HG02588 (cell line): ENCODE measurements around the gene TECTA.

ENCODE experiments used
- ATAC-seq: cut with Tn5 transposase; IDR thresholded peaks from one replicate; pipeline ENCODE4 v1.9.1; 2021; ENCODE audit warnings: mild to moderate bottlenecking, moderate library complexity; ENCODE audit not compliant: unreplicated experiment

TECTA gene, protein sequence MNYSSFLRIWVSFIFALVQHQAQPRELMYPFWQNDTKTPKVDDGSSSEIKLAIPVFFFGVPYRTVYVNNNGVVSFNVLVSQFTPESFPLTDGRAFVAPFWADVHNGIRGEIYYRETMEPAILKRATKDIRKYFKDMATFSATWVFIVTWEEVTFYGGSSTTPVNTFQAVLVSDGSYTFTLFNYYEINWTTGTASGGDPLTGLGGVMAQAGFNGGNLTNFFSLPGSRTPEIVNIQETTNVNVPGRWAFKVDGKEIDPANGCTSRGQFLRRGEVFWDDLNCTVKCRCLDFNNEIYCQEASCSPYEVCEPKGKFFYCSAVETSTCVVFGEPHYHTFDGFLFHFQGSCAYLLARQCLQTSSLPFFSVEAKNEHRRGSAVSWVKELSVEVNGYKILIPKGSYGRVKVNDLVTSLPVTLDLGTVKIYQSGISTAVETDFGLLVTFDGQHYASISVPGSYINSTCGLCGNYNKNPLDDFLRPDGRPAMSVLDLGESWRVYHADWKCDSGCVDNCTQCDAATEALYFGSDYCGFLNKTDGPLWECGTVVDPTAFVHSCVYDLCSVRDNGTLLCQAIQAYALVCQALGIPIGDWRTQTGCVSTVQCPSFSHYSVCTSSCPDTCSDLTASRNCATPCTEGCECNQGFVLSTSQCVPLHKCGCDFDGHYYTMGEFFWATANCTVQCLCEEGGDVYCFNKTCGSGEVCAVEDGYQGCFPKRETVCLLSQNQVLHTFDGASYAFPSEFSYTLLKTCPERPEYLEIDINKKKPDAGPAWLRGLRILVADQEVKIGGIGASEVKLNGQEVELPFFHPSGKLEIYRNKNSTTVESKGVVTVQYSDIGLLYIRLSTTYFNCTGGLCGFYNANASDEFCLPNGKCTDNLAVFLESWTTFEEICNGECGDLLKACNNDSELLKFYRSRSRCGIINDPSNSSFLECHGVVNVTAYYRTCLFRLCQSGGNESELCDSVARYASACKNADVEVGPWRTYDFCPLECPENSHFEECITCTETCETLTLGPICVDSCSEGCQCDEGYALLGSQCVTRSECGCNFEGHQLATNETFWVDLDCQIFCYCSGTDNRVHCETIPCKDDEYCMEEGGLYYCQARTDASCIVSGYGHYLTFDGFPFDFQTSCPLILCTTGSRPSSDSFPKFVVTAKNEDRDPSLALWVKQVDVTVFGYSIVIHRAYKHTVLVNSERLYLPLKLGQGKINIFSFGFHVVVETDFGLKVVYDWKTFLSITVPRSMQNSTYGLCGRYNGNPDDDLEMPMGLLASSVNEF (N-terminal part only)

GRCh38 chr11:121100943-121101342, at the start of gene TECTA:
TSS of gene TECTA (plus strand) at chr11:121101243. CDS start at chr11:121102666, 1,423 bp downstream.
- no peak for ATAC-seq

GRCh38 chr11:121053244-121053643, 47.8 kb upstream of the TECTA start:
- no peak for ATAC-seq

DNA sequence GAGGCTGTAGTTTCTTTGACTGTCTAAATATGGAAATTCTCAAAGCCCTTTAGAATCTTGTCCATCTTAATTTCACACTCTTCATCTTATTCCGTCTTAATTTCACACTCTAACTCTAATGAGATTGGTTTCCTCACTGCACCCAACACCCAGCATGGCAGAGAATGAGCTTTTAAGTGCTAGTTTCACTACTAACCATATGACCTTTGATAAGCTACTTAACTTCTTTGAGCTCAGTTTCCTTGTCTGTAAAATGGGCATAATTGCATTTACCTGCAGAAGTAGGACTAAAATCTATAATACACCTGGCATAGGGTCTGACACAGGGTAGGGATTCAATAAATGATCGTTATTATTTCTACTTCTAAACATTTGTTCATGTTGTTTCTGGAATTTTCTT, 46.8 kb upstream of the TECTA start:
- no peak for ATAC-seq

GRCh38 chr11:121055076-121055475, 46.0 kb upstream of the TECTA start:
- no peak for ATAC-seq

DNA sequence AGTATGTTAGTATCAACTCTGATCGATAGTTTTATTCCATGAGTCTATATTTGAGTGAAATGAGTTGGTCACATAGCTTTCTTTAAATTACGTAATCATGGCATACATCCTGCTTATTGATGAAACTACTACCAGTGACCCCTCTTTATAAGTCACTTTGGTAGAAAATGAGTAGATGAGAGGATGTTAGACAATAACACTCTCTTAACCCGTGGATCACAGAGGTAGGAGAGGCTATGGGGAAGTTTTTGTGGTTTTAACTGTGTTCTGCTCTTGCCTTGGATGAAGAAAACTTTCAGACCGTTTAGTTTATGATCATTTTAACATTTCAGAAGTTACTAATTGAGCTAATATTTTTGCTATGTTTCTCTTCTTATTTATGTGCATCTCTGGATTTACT, 43.1 kb upstream of the TECTA start:
- no peak for ATAC-seq

- no peak for ATAC-seq
Observed at GRCh38 chr11:121058941-121059340, 42.1 kb upstream of the TECTA start.

DNA sequence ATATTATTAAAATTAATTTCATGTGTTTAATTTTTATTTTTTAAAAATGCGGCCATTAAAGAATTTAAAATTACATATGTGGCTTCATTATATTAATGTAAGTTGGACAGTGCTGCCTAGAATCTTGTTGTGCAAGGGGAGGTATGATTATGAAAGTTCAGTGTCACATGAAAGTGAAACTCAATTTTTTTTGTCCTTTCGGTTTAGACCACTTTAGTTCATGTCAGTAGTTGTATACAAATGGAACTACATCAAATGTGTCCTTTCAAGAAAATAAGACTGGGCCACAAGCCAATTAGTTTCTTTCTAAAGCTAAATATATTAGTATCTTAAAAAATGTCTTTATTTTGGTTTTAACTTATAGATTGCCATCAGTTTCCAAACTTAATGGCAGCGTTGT, 41.4 kb upstream of the TECTA start:
- peak; percentile 97 for ATAC-seq

DNA sequence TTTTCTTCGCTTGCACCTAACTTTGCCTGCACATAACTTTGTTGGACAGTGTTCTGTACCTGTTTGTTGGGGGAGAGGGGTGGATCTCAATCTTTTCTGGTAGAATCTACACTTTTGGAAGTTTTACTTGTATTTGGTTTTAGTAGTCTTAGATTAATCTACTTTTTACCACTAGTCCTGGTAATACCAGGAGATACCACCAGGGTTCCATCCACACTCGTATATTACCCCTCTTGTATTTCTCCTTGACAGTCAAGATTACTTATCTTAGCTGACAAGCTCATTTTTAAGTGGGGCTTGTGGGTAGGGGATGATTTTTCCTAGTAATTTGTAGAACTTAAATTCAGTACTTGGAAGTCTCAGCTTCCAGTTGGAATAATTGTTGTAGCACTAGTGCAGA, 37.3 kb upstream of the TECTA start:
- ATAC-seq, result no peak

DNA sequence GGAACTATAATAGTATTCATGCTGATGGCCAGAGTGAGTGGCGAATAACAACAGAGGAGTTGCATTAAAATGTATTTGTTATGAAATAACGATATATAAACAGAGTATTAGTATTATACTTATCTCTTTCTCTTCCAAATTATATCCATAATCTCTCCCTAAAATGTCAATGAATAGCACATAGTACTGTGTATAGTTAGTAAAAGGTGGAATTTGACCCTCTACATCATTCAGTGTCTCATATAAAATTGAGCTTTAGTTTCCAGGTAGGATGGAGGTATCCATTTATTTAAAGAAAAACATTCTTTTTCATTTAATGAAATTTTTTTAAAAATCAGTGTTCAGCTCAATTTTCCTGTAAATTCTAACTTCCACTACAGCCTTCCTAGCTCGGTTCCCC, 34.4 kb upstream of the TECTA start:
- ATAC-seq, result no peak

- ATAC-seq, result no peak
Observed at GRCh38 chr11:121067026-121067425, 34.0 kb upstream of the TECTA start.

DNA sequence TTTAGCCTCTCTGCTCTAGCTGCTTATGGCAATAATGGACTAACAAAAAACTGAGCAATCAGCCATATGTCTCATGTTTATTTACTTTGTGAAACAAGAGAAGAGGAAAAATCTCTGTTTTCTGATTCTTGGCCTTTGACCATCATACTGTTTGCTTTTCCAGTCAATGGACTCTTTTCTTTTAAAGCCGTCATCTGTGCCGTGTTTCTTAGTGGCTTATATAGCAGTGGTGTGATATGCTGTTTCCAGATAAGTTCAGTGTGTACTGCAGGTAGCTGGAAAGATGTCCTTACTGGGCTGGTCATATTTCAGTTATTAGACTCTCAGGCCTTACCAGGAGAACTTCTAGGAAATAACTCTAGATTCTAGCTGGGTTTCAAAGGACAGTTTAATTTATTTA, 33.6 kb upstream of the TECTA start:
- no peak for ATAC-seq

GRCh38 chr11:121067962-121068647, 32.9 kb upstream of the TECTA start:
- no peak for ATAC-seq

DNA sequence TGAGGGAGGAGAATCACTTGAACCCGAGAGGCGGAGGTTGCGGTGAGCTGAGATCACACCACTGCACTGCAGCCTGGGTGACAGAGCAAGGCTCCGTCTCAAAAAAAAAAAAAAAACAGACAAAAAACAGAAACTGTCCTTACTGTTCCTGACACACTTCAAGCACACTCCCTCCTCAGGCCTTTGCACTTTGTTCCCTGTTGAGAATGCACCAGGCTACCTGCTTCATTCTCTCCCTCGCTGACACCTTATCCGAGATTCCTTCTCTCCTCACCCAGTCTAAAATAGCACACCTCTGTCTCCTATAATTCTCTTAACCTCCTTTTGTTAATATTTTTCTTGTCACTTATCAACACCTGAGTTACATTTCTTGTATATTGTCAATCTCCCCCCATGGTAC, 32.3 kb upstream of the TECTA start:
- ATAC-seq, result no peak

- ATAC-seq, result no peak
Observed at GRCh38 chr11:121070951-121071845, 29.8 kb upstream of the TECTA start.

GRCh38 chr11:121071846-121072450, 29.1 kb upstream of the TECTA start:
- ATAC-seq, result no peak

- no peak for ATAC-seq
Observed at GRCh38 chr11:121081321-121081720, 19.7 kb upstream of the TECTA start.

DNA sequence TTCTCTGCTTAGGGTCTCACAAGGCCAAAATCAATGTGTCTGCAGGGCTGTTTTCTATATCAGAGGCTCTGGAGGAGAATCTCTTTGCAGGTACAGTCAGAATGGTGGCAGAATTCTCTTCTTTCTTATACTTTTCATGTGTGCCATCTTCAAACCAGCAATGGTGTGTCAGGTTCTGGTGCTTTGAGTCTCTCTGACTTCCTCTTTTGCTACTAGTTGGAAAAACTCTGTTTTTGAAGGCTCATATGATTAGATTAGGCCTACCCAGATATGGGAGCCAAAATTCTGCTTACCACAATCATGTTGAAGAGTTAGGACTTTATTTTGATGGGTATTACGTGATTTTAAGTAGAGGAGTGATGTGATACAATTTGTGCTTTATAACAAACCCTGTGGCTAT, 18.8 kb upstream of the TECTA start:
- ATAC-seq, result no peak

DNA sequence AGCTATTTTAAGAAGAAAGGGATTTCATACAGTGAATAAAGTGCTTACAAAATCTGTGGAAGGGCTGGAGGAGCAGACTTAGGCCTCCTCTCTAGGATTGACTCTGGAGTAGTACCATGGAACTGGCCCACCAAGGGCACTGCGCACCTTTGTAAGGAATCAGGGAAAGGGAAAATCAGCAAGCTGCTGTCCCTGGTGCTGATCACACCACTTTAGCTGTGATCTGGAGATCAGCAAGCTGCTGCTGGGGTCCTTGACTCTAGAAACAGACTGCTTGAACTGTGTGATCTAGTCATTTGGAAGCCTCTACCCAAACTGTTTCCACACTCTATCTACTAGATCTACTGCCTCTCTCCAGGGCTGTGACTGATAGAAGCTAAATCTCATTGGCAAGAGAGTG, 18.4 kb upstream of the TECTA start:
- ATAC-seq, result no peak

GRCh38 chr11:121086866-121087265, 14.2 kb upstream of the TECTA start:
- no peak for ATAC-seq
